ENCODE data around the gene ARHGAP40. TPM values are rescaled to one million over a fixed set of nuclear protein-coding genes. Genes with fewer than 3 reads are reported as not detected.
"Not testable (repeated sequence)": the region's sequence is repeated elsewhere in the genome, so short reads cannot be mapped to it uniquely, and the experiment has no call there.

ARHGAP40 gene
- total RNA-seq, 4 donors from 2014 or later: not detected

DNA sequence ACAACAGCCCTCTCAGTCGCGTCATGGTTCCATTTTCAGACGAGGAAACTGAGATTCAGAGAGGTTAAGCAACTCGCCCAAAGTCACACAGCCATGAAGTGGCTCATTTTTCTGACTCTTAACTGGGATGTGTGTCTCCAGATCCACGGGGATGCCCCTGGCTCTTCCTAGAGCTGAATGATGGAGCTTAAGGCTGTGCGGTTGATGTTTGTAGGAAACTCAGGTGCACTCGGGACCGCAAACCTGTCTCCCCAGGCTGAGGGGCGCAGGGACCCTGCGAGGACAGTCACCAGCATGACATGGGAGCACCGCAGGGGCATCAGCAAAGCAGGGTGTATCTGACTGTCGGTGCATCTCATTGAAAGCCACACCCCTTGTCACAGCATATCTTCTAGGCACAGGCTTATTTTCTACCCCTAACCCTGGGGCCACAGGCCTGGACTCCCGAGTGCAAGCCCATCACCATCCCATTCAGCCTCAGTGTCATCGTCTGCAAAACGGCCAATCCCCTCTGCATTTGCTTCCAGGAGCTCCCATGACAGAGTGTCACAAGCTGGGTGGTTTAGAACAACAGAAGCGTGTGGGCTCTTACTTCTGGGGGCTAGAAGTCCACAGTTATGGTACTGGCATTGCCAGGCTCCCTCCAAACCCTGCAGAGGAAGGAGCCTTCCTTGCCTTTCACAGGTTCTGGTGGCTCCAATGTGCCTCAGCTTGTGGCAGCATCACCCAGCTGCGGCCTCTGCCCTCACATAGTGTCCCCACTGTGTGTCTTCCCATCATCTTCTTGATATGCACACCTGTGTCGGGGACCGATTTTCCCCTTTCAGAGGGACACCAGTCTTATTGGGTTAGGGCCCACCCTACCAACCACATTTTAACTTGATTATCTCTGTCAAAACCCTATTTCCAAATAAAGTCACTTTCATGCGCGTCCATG is 9.9 kb upstream of the ARHGAP40 start:
- Histone ChIP-seq H3K4me1 (no peaks in the 10 kb centered on the region), H3K27ac (no peak overlapping the region), H3K4me3 (no peak overlapping the region), H3K27me3 (peaks cover 0 to 9% of the 10 kb centered on the region in 2 donors), H3K36me3 (no peaks in the 10 kb centered on the region), H3K9me3 (no peaks in the 10 kb centered on the region)
- DNase-seq (ENCODE audit: low spot score in 2 of 2): no peak
- 82 to 83% methylated on average over 18 to 21 of the region's 21 CpGs for WGBS, 2 donors
- TF ChIP-seq POLR2A (IDR thresholded peaks at IDR 0.05) (no peak), EP300 (IDR thresholded peaks at IDR 0.05) (no peak)
- TF ChIP-seq, protein P1, sequence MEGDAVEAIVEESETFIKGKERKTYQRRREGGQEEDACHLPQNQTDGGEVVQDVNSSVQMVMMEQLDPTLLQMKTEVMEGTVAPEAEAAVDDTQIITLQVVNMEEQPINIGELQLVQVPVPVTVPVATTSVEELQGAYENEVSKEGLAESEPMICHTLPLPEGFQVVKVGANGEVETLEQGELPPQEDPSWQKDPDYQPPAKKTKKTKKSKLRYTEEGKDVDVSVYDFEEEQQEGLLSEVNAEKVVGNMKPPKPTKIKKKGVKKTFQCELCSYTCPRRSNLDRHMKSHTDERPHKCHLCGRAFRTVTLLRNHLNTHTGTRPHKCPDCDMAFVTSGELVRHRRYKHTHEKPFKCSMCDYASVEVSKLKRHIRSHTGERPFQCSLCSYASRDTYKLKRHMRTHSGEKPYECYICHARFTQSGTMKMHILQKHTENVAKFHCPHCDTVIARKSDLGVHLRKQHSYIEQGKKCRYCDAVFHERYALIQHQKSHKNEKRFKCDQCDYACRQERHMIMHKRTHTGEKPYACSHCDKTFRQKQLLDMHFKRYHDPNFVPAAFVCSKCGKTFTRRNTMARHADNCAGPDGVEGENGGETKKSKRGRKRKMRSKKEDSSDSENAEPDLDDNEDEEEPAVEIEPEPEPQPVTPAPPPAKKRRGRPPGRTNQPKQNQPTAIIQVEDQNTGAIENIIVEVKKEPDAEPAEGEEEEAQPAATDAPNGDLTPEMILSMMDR (IDR thresholded peaks at IDR 0.05): no peak

DNA sequence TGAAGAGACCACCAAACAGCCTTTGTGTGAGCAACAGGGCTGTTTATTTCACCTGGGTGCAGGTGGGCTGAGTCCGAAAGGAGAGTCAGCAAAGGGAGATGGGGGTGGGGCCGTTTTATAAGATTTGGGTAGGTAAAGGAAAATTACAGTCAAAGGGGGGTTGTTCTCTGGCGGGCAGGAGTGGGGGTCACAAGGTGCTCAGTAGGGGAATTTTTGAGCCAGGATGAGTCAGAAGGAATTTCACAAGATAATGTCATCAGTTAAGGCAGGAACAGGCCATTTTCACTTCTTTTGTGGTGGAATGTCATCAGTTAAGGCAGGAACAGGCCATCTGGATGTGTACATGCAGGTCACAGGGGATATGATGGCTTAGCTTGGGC is 9.2 kb upstream of the ARHGAP40 start:
- 65 to 68% methylated on average over 3 of the region's 3 CpGs for WGBS, 2 donors
- H3K9me3 ChIP-seq; DNase-seq (ENCODE audit: low spot score in 2 of 2); H3K27me3 ChIP-seq; H3K27ac ChIP-seq; H3K4me3 ChIP-seq; H3K4me1 ChIP-seq; H3K36me3 ChIP-seq: not testable (repeated sequence)

DNA sequence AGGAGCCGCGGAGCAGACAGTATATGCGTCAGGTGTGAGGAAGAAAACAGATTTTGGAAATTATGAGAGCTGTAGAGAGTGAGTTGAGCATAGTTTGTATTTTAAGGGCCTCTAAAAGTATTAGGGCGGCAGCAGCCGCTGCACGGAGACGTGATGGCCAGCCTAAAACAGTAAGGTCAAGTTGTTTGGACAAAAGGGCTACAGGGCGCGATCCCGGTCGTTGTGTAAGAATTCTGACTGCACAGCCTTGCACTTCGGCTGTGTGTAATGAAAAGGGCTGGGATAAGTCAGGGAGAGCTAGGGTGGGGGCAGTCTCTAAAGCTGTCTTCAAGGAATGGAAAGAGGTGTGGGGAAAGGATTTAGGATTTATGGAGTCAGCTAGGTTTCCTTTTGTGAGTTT is 7.3 kb upstream of the ARHGAP40 start:
- H3K4me3 ChIP-seq; H3K9me3 ChIP-seq; H3K27me3 ChIP-seq; H3K4me1 ChIP-seq; H3K36me3 ChIP-seq; DNase-seq (ENCODE audit: low spot score in 2 of 2); H3K27ac ChIP-seq: not testable (repeated sequence)
- 70 to 71% methylated on average over 12 of the region's 12 CpGs for WGBS, 2 donors

DNA sequence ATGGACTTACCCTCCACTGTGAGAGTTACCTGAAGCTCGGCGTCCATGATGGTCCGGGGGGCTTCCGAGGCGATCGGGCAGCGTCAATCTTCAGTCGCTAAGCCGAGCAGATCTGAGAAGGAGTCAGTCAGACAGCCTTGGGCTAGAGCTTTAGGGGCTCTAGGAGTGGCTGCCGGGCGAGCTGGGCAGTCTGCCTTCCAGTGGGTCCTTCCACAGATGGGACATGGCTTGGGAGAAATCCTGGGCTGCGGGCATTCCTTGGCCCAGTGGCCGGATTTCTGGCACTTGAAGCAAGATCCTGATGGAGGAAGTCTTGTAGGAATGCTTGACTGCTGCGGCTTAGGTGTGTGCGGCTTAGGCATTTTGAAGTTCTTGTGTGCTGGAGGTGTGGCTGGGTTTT is 5.7 kb upstream of the ARHGAP40 start:
- H3K4me1 ChIP-seq; H3K9me3 ChIP-seq; H3K36me3 ChIP-seq; DNase-seq (ENCODE audit: low spot score in 2 of 2); H3K27ac ChIP-seq; H3K4me3 ChIP-seq: not testable (repeated sequence)
- peaks cover 0 to 16% of the 10 kb centered on the region in 2 donors for H3K27me3 ChIP-seq
- 87 to 88% methylated on average over 11 to 15 of the region's 15 CpGs for WGBS, 2 donors

DNA sequence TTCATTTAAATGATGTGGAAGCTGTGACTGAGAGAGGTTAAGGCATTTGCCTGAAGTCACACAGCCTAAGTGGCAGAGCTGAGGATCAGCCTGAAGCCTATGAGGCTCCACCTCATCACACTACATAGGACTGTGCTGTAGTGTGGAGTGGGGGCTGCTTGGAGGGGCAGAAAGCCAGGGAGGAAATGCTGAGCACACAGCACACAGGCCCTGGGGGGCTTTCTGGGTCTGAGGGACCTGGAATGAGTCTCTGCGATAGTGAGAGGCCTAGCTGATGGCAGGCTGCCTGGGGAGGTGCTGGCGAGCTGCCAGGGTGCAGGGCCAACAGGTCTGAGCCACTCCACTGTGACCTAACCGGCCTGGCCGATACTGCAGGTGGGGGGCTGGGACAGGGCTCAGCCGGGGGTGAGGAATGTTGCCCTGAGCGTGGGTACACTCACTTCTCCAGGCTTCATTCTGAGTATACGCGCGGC is 2.2 kb upstream of the ARHGAP40 start:
- WGBS, 2 donors: 38 to 46% methylated on average over 7 to 9 of the region's 9 CpGs
- TF ChIP-seq, protein P1 (IDR thresholded peaks at IDR 0.05): no peak
- no peak for TF ChIP-seq EP300 (IDR thresholded peaks at IDR 0.05)
- no peak for TF ChIP-seq POLR2A (IDR thresholded peaks at IDR 0.05)
- H3K4me3 ChIP-seq: no peak overlapping the region
- H3K36me3 ChIP-seq: no peaks in the 10 kb centered on the region
- peaks cover 0 to 7% (median 0%) of the 10 kb centered on the region in 4 donors for H3K4me1 ChIP-seq
- peaks cover 0 to 39% of the 10 kb centered on the region in 2 donors for H3K27me3 ChIP-seq
- H3K9me3 ChIP-seq: no peaks in the 10 kb centered on the region
- H3K27ac ChIP-seq: no peak overlapping the region
- DNase-seq (ENCODE audit: low spot score in 2 of 2): no peak

DNA sequence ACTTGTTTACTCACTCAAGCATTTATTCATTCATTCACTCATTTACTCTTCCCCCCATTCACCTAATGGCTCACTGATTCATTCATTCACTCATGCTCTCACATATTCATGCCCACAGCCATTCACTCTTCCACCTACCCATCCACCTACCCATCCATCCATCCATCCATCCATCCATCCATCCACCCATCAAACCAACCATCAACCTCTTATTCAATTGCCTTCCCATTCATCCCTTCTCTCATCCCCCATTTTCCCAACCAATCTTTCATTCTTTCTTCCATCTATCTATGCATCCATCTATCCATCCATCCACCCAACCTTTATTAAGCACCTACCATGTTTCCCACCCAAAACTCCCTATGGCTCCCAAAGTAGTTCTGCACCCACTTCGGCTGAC is 1.6 kb upstream of the ARHGAP40 start:
- H3K4me3 ChIP-seq: no peak overlapping the region
- H3K27ac ChIP-seq: no peak overlapping the region
- H3K9me3 ChIP-seq: no peaks in the 10 kb centered on the region
- peaks cover 0 to 7% (median 0%) of the 10 kb centered on the region in 4 donors for H3K4me1 ChIP-seq
- no peaks in the 10 kb centered on the region for H3K36me3 ChIP-seq
- WGBS, 2 donors: 97 to 100% methylated on average over 1 of the region's 1 CpG
- TF ChIP-seq EP300 (IDR thresholded peaks at IDR 0.05) (no peak), POLR2A (IDR thresholded peaks at IDR 0.05) (no peak)
- TF ChIP-seq, protein P1 (IDR thresholded peaks at IDR 0.05): no peak
- DNase-seq (ENCODE audit: low spot score in 2 of 2): no peak
- H3K27me3 ChIP-seq: peaks cover 0 to 43% of the 10 kb centered on the region in 2 donors

All from tibial nerve (tissue), 4 donors.